Activated CD8-positive, alpha-beta memory T cell treated with anti-CD3 and anti-CD28 coated beads for 48 hours (primary cell): ENCODE data around the gene HOXD8.

Source experiments
- DNase-seq, 3 experiments: peaks; one replicate each; pipeline ENCODE4 v3.0.0-alpha.2; 2020; ENCODE audit warnings: low read depth in 2 of 3, low spot score in 2 of 3

Gene HOXD8

GRCh38 chr2:176158855-176159662 is 29.6 kb downstream of the HOXD8 start:
- DNase-seq = no peak

GRCh38 chr2:176159663-176160250 is 30.3 kb downstream of the HOXD8 start:
- DNase-seq = no peak

GRCh38 chr2:176160251-176160985 is 30.9 kb downstream of the HOXD8 start:
- DNase-seq = no peak

- DNase-seq = no peak
Observed at GRCh38 chr2:176160986-176161824, 31.7 kb downstream of the HOXD8 start.

- no peak for DNase-seq
Observed at GRCh38 chr2:176161825-176162626, 32.5 kb downstream of the HOXD8 start.

GRCh38 chr2:176162911-176163671 is 33.6 kb downstream of the HOXD8 start:
- DNase-seq = no peak

GRCh38 chr2:176163672-176164056 is 34.2 kb downstream of the HOXD8 start:
- DNase-seq = no peak

GRCh38 chr2:176164201-176164600 is 34.7 kb downstream of the HOXD8 start:
- DNase-seq = no peak

GRCh38 chr2:176164611-176165369 is 35.3 kb downstream of the HOXD8 start:
- no peak for DNase-seq

- no peak for DNase-seq
Observed at GRCh38 chr2:176165370-176166050, 36.0 kb downstream of the HOXD8 start.

- DNase-seq = no peak
Observed at GRCh38 chr2:176166272-176166671, 36.8 kb downstream of the HOXD8 start.

- DNase-seq = no peak
Observed at GRCh38 chr2:176167398-176167797, 37.9 kb downstream of the HOXD8 start.

- no peak for DNase-seq
Observed at GRCh38 chr2:176169181-176169580, 39.7 kb downstream of the HOXD8 start.

GRCh38 chr2:176169711-176170110 is 40.2 kb downstream of the HOXD8 start:
- no peak for DNase-seq

GRCh38 chr2:176170602-176171305 is 41.2 kb downstream of the HOXD8 start:
- DNase-seq = no peak

- no peak for DNase-seq
Observed at GRCh38 chr2:176171351-176172006, 42.0 kb downstream of the HOXD8 start.
